Right atrium auricular region (tissue), 2 donors: ENCODE data around the gene HIBADH. TPM values are rescaled to one million over a fixed set of nuclear protein-coding genes. Genes with fewer than 3 reads are reported as not detected.

Experiments used
- DNase-seq: peaks from one replicate; pipeline ENCODE4 v3.0.0-alpha.2; 2019; ENCODE audit warnings: low spot score
- H3K27ac ChIP-seq, 2 donors: fragments of 200-600 bp; sonication (generic); 1 replicate in 1 of 2; 2 replicates in 1 of 2; pipeline ENCODE4 v1.5.1; 2016 to 2019
- H3K27me3 ChIP-seq, 2 donors: fragments of 200-600 bp; sonication (generic); one replicate each; pipeline versions ENCODE4 v1.5.1 to v1.6.0; 2017 to 2019
- H3K36me3 ChIP-seq: fragments of 200-600 bp; sonication (generic); one replicate; pipeline ENCODE4 v1.5.1; 2016
- H3K4me1 ChIP-seq, 2 donors: fragments of 200-600 bp; sonication (generic); one replicate each; pipeline versions ENCODE4 v1.5.1 to v1.6.0; 2017 to 2019
- H3K4me3 ChIP-seq, 2 donors: fragments of 200-600 bp; sonication (generic); 1 replicate in 1 of 2; 2 replicates in 1 of 2; pipeline ENCODE4 v1.5.1; 2017 to 2019; ENCODE audit warnings: mild to moderate bottlenecking in 1 of 2, moderate library complexity in 1 of 2
- H3K9me3 ChIP-seq, 2 donors: fragments of 200-600 bp; sonication (generic); one replicate each; pipeline ENCODE4 v1.5.1; 2019
- CTCF ChIP-seq, 2 donors: fragments of 200-600 bp; sonication (generic); IDR thresholded peaks; one replicate each; pipeline ENCODE4 v1.5.1; 2019; ENCODE audit warnings: antibody characterized with exemption in 2 of 2
- total RNA-seq, 2 donors: library from RNA; depleted of rRNA; stranded (reverse); fragments of >200 nt; gene quantifications; one replicate each; pipeline ENCODE4 v1.1.0, GENCODE V29; 2016

HIBADH gene
- total RNA-seq, 2 donors from 2014 or later: 42.0 to 95.0 TPM

DNA sequence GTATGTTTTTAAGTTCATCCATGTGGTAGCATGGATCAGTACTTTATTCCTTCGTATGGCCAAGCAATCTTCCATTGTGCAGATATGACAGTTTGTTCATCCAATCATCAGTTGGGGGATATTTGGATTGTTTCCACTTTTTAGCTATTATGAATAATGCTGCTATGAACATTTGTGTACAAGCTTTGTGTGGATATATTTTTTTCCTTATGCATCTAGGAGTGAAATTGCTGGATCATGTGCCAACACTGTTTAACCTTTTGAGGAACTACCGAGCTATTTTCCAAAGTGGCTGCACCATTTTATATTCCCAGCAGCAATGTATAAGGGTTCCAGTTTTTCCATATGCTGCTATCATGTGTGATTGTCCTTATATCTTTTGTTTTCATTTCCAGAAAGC is 140.1 kb downstream of the HIBADH start:
- no peaks in the 10 kb centered on the region for H3K27me3 ChIP-seq
- H3K27ac ChIP-seq: no peak overlapping the region
- DNase-seq: no peak
- H3K36me3 ChIP-seq: peaks cover 16% of the 10 kb centered on the region
- TF ChIP-seq CTCF (IDR thresholded peaks at IDR 0.05): no peak
- no peak overlapping the region for H3K4me3 ChIP-seq
- H3K9me3 ChIP-seq: no peaks in the 10 kb centered on the region
- H3K4me1 ChIP-seq: no peaks in the 10 kb centered on the region

DNA sequence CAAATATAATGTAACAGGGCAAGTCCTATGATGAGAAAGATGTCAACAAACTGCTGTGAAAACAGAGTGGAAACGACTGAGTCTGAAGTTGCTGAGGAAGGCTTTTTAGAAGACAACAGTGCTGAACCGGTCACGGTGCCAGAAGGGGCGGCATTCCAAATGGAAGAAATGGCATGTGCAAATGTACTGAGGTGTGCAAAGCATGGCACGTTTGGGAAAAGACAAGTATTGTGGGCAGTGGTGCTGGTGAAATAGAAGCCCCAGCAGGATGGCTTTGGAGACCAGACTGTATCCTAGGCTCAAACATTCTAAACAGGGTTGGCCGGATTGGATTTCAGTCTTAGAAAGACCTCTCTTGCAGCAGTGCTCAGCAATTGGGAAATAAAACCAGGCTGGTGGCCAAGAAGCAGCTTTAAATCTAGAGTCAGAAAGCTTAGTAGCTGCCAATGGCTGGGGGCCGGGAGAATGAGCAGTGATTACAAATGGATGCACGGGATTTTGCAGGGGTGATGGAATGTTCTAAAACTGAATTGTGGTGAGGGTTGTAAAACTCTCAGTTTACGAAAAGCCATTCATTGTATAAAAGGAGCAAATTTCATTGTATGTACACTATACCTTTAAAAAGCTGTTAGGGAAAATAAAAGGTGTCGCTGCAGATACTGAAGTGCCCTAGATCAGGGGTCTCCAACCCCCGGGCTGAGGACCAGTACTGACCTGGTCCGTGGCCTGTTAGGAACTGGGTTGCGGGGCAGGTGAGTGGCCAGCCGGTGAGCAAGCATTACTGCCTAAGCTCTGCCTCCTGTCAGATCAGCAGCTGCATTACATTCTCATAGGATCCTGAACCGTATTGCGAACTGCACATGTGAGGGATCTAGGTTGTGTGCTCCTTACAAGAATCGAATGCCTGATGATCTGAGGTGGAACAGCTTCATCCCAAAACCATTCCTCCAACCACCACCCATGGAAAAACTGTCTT is 141.6 kb downstream of the HIBADH start:
- no peak for TF ChIP-seq CTCF (IDR thresholded peaks at IDR 0.05)
- no peak for DNase-seq

GRCh38 chr7:27519793-27520469 is 142.8 kb downstream of the HIBADH start:
- no peaks in the 10 kb centered on the region for H3K9me3 ChIP-seq
- no peak for TF ChIP-seq CTCF (IDR thresholded peaks at IDR 0.05)
- no peaks in the 10 kb centered on the region for H3K4me1 ChIP-seq
- H3K27ac ChIP-seq: no peak overlapping the region
- no peaks in the 10 kb centered on the region for H3K27me3 ChIP-seq
- H3K36me3 ChIP-seq: peaks cover 2% of the 10 kb centered on the region
- no peak overlapping the region for H3K4me3 ChIP-seq
- no peak for DNase-seq

More for the DNA sequence above, 141.6 kb downstream of the HIBADH start:
- Histone ChIP-seq H3K4me1 (no peaks in the 10 kb centered on the region), H3K4me3 (no peak overlapping the region), H3K27ac (no peak overlapping the region), H3K9me3 (no peaks in the 10 kb centered on the region), H3K36me3 (peaks cover 14% of the 10 kb centered on the region), H3K27me3 (no peaks in the 10 kb centered on the region)

- Histone ChIP-seq H3K27me3 (no peaks in the 10 kb centered on the region), H3K9me3 (no peaks in the 10 kb centered on the region), H3K4me3 (no peak overlapping the region), H3K27ac (no peak overlapping the region), H3K36me3 (no peaks in the 10 kb centered on the region), H3K4me1 (no peaks in the 10 kb centered on the region)
- DNase-seq: no peak
- no peak for TF ChIP-seq CTCF (IDR thresholded peaks at IDR 0.05)
These were observed 143.9 kb downstream of the HIBADH start for GRCh38 chr7:27518561-27519350.

- Histone ChIP-seq H3K9me3 (no peaks in the 10 kb centered on the region), H3K4me3 (no peak overlapping the region), H3K27ac (no peak overlapping the region), H3K36me3 (no peaks in the 10 kb centered on the region), H3K4me1 (no peaks in the 10 kb centered on the region), H3K27me3 (no peaks in the 10 kb centered on the region)
- TF ChIP-seq CTCF (IDR thresholded peaks at IDR 0.05): no peak
- no peak for DNase-seq
These were observed 146.3 kb downstream of the HIBADH start for GRCh38 chr7:27516421-27516820.
